Chondrocyte (in vitro differentiated cells): ENCODE data around the gene THBS2. TPM values are rescaled to one million over a fixed set of nuclear protein-coding genes. Genes with fewer than 3 reads are reported as not detected.
A peak's percentile ranks its signal among the peaks of the same experiment; 100 is the strongest.

Experiments used
- DNase-seq: peaks from one replicate; pipeline ENCODE4 v3.0.0; 2021; ENCODE audit warnings: mixed read lengths, low spot score
- H3K27ac Mint-ChIP-seq: one replicate; pipeline ENCODE4 v1.8.0; 2021; ENCODE audit warnings: mild to moderate bottlenecking, moderate library complexity, mixed read lengths; ENCODE audit not compliant: unreplicated experiment
- H3K27me3 Mint-ChIP-seq: 2 replicates; pipeline ENCODE4 v1.8.0; 2021; ENCODE audit warnings: low read depth, mixed read lengths
- H3K36me3 Mint-ChIP-seq: 2 replicates; pipeline ENCODE4 v1.8.0; 2021; ENCODE audit warnings: low read depth, mixed read lengths
- H3K4me1 Mint-ChIP-seq: 2 replicates; pipeline ENCODE4 v1.8.0; 2021; ENCODE audit warnings: low read depth, mild to moderate bottlenecking, mixed read lengths
- H3K4me3 Mint-ChIP-seq: one replicate; pipeline ENCODE4 v1.8.0; 2021; ENCODE audit warnings: mild to moderate bottlenecking, moderate library complexity, mixed read lengths; ENCODE audit not compliant: unreplicated experiment
- H3K9me3 Mint-ChIP-seq: 2 replicates; pipeline ENCODE4 v1.8.0; 2021; ENCODE audit warnings: low read depth, mixed read lengths
- CTCF ChIP-seq: fragments of 200-600 bp; sonication (generic); IDR thresholded peaks from 2 replicates; pipeline ENCODE4 v1.5.0; 2021; ENCODE audit warnings: antibody characterized with exemption, mild to moderate bottlenecking, moderate library complexity
- total RNA-seq: library from RNA; stranded (reverse); gene quantifications from 3 replicates; pipeline ENCODE4 v1.2.1, GENCODE V29; 2021

THBS2 gene
- total RNA-seq, 1 donor from 2014 or later: 1,285 TPM

GRCh38 chr6:169177516-169178166 lies 76.0 kb downstream of the THBS2 start:
- Mint-ChIP-seq H3K9me3 (peaks cover 17% of the 10 kb centered on the region), H3K27me3 (no peaks in the 10 kb centered on the region), H3K4me1 (peaks cover 53% of the 10 kb centered on the region), H3K27ac (peak overlapping the region; percentile 85), H3K4me3 (no peak overlapping the region), H3K36me3 (peaks cover 29% of the 10 kb centered on the region)
- DNase-seq: no peak
- TF ChIP-seq CTCF: peak; percentile 72

GRCh38 chr6:169176361-169176991 lies 77.2 kb downstream of the THBS2 start:
- TF ChIP-seq CTCF: no peak
- Mint-ChIP-seq H3K36me3 (peaks cover 23% of the 10 kb centered on the region), H3K4me3 (no peak overlapping the region), H3K27me3 (no peaks in the 10 kb centered on the region), H3K27ac (peak overlapping the region; percentile 88), H3K4me1 (peaks cover 61% of the 10 kb centered on the region), H3K9me3 (peaks cover 11% of the 10 kb centered on the region)
- no peak for DNase-seq

- H3K4me3 Mint-ChIP-seq: no peak overlapping the region
- H3K36me3 Mint-ChIP-seq: peaks cover 18% of the 10 kb centered on the region
- no peak for DNase-seq
- no peaks in the 10 kb centered on the region for H3K27me3 Mint-ChIP-seq
- no peak overlapping the region for H3K27ac Mint-ChIP-seq
- H3K9me3 Mint-ChIP-seq: peaks cover 5% of the 10 kb centered on the region
- peaks cover 69% of the 10 kb centered on the region for H3K4me1 Mint-ChIP-seq
- TF ChIP-seq CTCF: no peak
Observed at GRCh38 chr6:169175360-169175887, 78.2 kb downstream of the THBS2 start.

- Mint-ChIP-seq H3K9me3 (peaks cover 5% of the 10 kb centered on the region), H3K27me3 (no peaks in the 10 kb centered on the region), H3K4me3 (no peak overlapping the region), H3K27ac (no peak overlapping the region), H3K36me3 (peaks cover 22% of the 10 kb centered on the region), H3K4me1 (peaks cover 73% of the 10 kb centered on the region)
- TF ChIP-seq CTCF: no peak
- DNase-seq: no peak
Observed at GRCh38 chr6:169174516-169175359, 78.9 kb downstream of the THBS2 start.
